Cardiac fibroblast (primary cell): ENCODE data around the gene CPHXL2.
A peak's percentile ranks its signal among the peaks of the same experiment; 100 is the strongest.

Experiments used
- DNase-seq, 2 donors: peaks; one replicate each; pipeline versions ENCODE4 v3.0.0 to v3.0.0-alpha.2; 2010; ENCODE audit warnings: low read depth in 2 of 2
- H3K4me3 ChIP-seq, 2 donors: replicated peaks in 1 of 2; 1 replicate in 1 of 2; 2 replicates in 1 of 2; pipeline ENCODE4 v1.5.1; 2011; ENCODE audit warnings: low read depth in 2 of 2, low read length in 2 of 2, mild to moderate bottlenecking in 2 of 2, moderate library complexity in 1 of 2
- CTCF ChIP-seq: IDR thresholded peaks from one replicate; pipeline ENCODE4 v1.5.1; 2011; ENCODE audit warnings: low read depth, mild to moderate bottlenecking, low read length, inconsistent platforms

Gene CPHXL2

GRCh38 chr16:75628351-75628750 is 48.5 kb downstream of the CPHXL2 start:
- no peak overlapping the region for H3K4me3 ChIP-seq
- TF ChIP-seq CTCF: no peak
- no peak for DNase-seq

- no peak overlapping the region for H3K4me3 ChIP-seq
- no peak for TF ChIP-seq CTCF
- DNase-seq: peak in 1 of 2 donors; percentile 80
Measured at GRCh38 chr16:75627851-75628250, 49.0 kb downstream of the CPHXL2 start.

- no peak overlapping the region for H3K4me3 ChIP-seq
- no peak for TF ChIP-seq CTCF
- DNase-seq: no peak
Measured at GRCh38 chr16:75626806-75627205, 50.0 kb downstream of the CPHXL2 start.

DNA sequence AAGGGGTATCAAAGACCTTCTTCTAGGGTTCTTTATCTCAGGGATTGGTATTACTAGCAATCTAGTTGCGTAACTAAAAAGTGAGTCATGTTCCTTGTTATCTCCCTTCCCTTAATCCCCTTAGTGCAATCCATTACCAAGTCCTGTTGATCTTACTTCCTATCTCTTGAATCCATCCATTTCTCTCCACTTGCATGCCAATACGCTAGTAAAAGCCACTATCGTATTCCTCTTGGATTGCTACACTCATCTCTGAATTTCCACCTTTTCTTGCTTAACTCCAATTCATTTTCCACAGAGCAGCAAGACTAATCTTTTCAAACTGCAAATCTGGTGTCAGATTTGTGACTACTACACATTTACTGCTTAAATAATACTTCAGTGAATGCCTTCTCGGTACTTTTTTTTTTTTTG is 51.9 kb downstream of the CPHXL2 start:
- H3K4me3 ChIP-seq: no peak overlapping the region
- peak; percentile 24 to 55 for DNase-seq
- TF ChIP-seq CTCF: no peak

GRCh38 chr16:75622761-75623605 is 53.8 kb downstream of the CPHXL2 start, which contains the start of gene ADAT1:
Gene ADAT1, minus strand, starts transcription at chr16:75623281. Its CDS starts 2,482 bp downstream, at chr16:75620799.
- peak within 1 kb of the TSS; percentile 79 to 82 for H3K4me3 ChIP-seq
- no peak for TF ChIP-seq CTCF
- DNase-seq: peak; percentile 98 to 99

DNA sequence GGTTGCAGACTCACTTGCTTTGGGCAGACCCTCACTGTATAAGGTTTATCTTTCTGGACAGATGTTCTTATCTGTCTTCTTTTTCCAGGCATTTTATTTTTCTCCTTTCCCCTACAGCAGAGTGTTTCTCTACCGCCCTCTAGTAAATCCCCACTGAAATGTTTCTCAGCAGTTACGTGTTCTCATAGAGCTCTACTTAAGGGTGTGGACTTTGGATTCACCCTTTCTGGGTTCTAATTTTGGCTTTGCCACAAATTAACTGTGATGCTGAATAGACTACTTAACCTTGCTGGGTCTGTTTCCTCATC is 55.7 kb downstream of the CPHXL2 start:
- no peak overlapping the region for H3K4me3 ChIP-seq
- DNase-seq: peak; percentile 41 to 65
- TF ChIP-seq CTCF: peak; percentile 64
